Frontal cortex (tissue), 4 donors: ENCODE results near the gene ALMS1. TPM values are rescaled to one million over a fixed set of nuclear protein-coding genes. Genes with fewer than 3 reads are reported as not detected.
"Not testable (repeated sequence)": the region's sequence is repeated elsewhere in the genome, so short reads cannot be mapped to it uniquely, and the experiment has no call there.

Source experiments
- DNase-seq, 2 donors: peaks; one replicate each; pipeline ENCODE4 v3.0.0; 2012; ENCODE audit warnings: low spot score in 2 of 2
- FAIRE-seq: peaks from 2 replicates; lab custom pipeline; 2012; peaks lifted over from hg19 to GRCh38; lab: Jason Lieb, UNC
- total RNA-seq: library from RNA; depleted of rRNA; stranded (reverse); fragments of >200 nt; gene quantifications from one replicate; pipeline ENCODE4 v1.2.3, GENCODE V29; 2014
- donor health status: control.
- donor health status: control.
- donor health status: control.

ALMS1 gene
- total RNA-seq, 1 donor from 2014 or later, result 61.1 TPM

GRCh38 chr2:73647690-73648089, 262.1 kb downstream of the ALMS1 start:
- not testable (repeated sequence) for FAIRE-seq

GRCh38 chr2:73651591-73652230, 266.1 kb downstream of the ALMS1 start:
- DNase-seq (no peak), FAIRE-seq (no peak)

More at GRCh38 chr2:73647690-73648089, 262.1 kb downstream of the ALMS1 start:
- not testable (repeated sequence) for DNase-seq

- no peak for DNase-seq
- FAIRE-seq, result no peak
Measured at GRCh38 chr2:73652348-73652747, 266.7 kb downstream of the ALMS1 start.

GRCh38 chr2:73654175-73654574, 268.5 kb downstream of the ALMS1 start:
- no peak for DNase-seq
- FAIRE-seq, result no peak

Other genes starting within 250 kb of the ALMS1 start
- gene NOTO, start 183.3 kb upstream of the ALMS1 start, total RNA-seq, result not detected
- gene SMYD5, start 171.6 kb upstream of the ALMS1 start, total RNA-seq, result 19.6 TPM
- gene PRADC1, start 152.6 kb upstream of the ALMS1 start, total RNA-seq, result 7.3 TPM
- gene CCT7, start 151.5 kb upstream of the ALMS1 start, total RNA-seq, result 214 TPM
- 20.0 TPM for gene FBXO41, start 101.4 kb upstream of the ALMS1 start, total RNA-seq
- not detected for gene EGR4, start 92.3 kb upstream of the ALMS1 start, total RNA-seq